OCI-LY7 (cell line): ENCODE data around the gene SLC17A4. TPM values are rescaled to one million over a fixed set of nuclear protein-coding genes. Genes with fewer than 3 reads are reported as not detected.

Experiments used
- BruUV-seq: library from RNA; stranded (reverse); fragments of 400-500 nt; replicated peaks from 2 replicates; lab custom pipeline; 2021; lab: Mats Ljungman, UMichigan
- CTCF ChIA-PET: fragments of 300-600 bp; sonication (Branson Sonifier 250); formaldehyde crosslinking; loops from one replicate; lab custom pipeline; 2022; ENCODE audit warnings: antibody characterized with exemption; ENCODE audit not compliant: unreplicated experiment; lab: Charles Lee
- POLR2A ChIA-PET: fragments of 300-600 bp; sonication (Branson Sonifier 250); formaldehyde crosslinking; loops from one replicate; lab custom pipeline; 2022; ENCODE audit warnings: antibody characterized with exemption; lab: Charles Lee
- DNase-seq: peaks from one replicate; pipeline ENCODE4 v3.0.0-alpha.2; 2015; ENCODE audit warnings: low spot score
- H2AFZ ChIP-seq: fragments of 200-600 bp; sonication (generic), shearing (Covaris generic); 2 replicates; pipeline ENCODE4 v1.6.1; 2014; ENCODE audit warnings: mild to moderate bottlenecking, antibody characterized with exemption, low read length, moderate library complexity
- H3K27ac ChIP-seq: fragments of 200-600 bp; sonication (generic); 2 replicates; pipeline ENCODE4 v1.5.1; 2014; ENCODE audit warnings: mixed run types, low read depth, mild to moderate bottlenecking, moderate library complexity, low read length, inconsistent platforms; ENCODE audit not compliant: poor library complexity, severe bottlenecking
- H3K36me3 ChIP-seq: fragments of 200-600 bp; sonication (generic); 2 replicates; pipeline ENCODE4 v1.6.1; 2014; ENCODE audit warnings: mild to moderate bottlenecking, antibody characterized with exemption, low read length, moderate library complexity, mixed read lengths; ENCODE audit not compliant: insufficient read depth
- H3K4me1 ChIP-seq: fragments of 200-600 bp; sonication (generic); 2 replicates; pipeline ENCODE4 v1.5.1; 2014; ENCODE audit warnings: mild to moderate bottlenecking, low read length; ENCODE audit not compliant: insufficient read depth, poor library complexity, severe bottlenecking
- H3K4me2 ChIP-seq: fragments of 200-600 bp; sonication (generic); 2 replicates; pipeline ENCODE4 v1.6.1; 2014; ENCODE audit warnings: mild to moderate bottlenecking, low read length
- H3K4me3 ChIP-seq: fragments of 200-600 bp; sonication (generic); 2 replicates; pipeline ENCODE4 v1.5.1; 2014; ENCODE audit warnings: mild to moderate bottlenecking, low read depth, low read length; ENCODE audit not compliant: poor library complexity, severe bottlenecking
- H3K79me2 ChIP-seq: fragments of 200-600 bp; sonication (generic); 2 replicates; pipeline ENCODE4 v1.6.1; 2016; ENCODE audit warnings: low read depth, mild to moderate bottlenecking, low read length, moderate library complexity, mixed read lengths; ENCODE audit not compliant: insufficient read depth
- H3K9me2 ChIP-seq: fragments of 200-600 bp; sonication (generic); 2 replicates; pipeline ENCODE4 v1.6.1; 2016; ENCODE audit warnings: mild to moderate bottlenecking, low read length, mixed read lengths; ENCODE audit not compliant: insufficient read depth
- H3K9me3 ChIP-seq: fragments of 200-600 bp; sonication (generic); 2 replicates; pipeline ENCODE4 v1.6.1; 2014; ENCODE audit warnings: mild to moderate bottlenecking, mixed run types, low read length, mixed read lengths
- H4K20me1 ChIP-seq: fragments of 200-600 bp; sonication (generic); 2 replicates; pipeline ENCODE4 v1.6.1; 2014; ENCODE audit warnings: mild to moderate bottlenecking, antibody characterized with exemption, low read length, moderate library complexity, mixed read lengths; ENCODE audit not compliant: insufficient read depth
- EZH2phosphoT487 ChIP-seq: fragments of 200-600 bp; sonication (generic); IDR thresholded peaks from 2 replicates; pipeline ENCODE4 v1.6.1; 2018; ENCODE audit warnings: low read depth, borderline replicate concordance, mild to moderate bottlenecking, mixed run types, antibody characterized with exemption, low read length, moderate library complexity, mixed read lengths
- intact Hi-C: fragments of 100-400 bp; cut with micrococcal nuclease; formaldehyde crosslinking; loops from one replicate; pipeline ENCODE4 v1.10.0; 2022; ENCODE audit not compliant: unreplicated experiment
- total RNA-seq, 2 experiments: library from RNA; depleted of rRNA in 1 of 2; stranded (reverse); fragments of >200 nt in 1 of 2; shearing (Covaris generic) in 1 of 2; gene quantifications; 2 replicates each; pipeline ENCODE4 v1.2.3, GENCODE V29; 2014 to 2022
- TF ChIP-seq, protein P1 (sequence below): fragments of 200-600 bp; sonication (generic); conservative IDR thresholded peaks from 2 replicates; pipeline ENCODE4 v1.5.1; 2014; ENCODE audit warnings: mild to moderate bottlenecking, antibody characterized with exemption, low read length, moderate library complexity, mixed read lengths

Gene SLC17A4
- total RNA-seq, 2 experiments from 2014 or later, result not detected

DNA sequence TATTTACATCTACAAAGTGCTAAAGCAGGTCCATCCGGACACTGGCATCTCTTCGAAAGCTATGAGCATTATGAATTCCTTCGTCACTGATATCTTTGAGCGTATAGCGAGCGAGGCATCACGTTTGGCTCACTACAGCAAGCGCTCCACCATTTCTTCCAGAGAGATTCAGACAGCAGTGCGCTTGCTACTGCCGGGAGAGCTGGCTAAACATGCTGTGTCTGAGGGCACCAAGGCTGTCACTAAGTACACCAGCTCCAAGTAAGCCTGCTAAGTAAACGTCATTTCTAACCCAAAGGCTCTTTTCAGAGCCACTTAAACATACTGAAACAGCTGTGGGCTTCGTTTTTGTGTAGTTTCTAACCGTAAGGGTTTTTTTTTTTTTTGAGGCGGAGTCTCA is 27.5 kb upstream of the SLC17A4 start:
- Histone ChIP-seq H3K79me2 (no peaks in the 10 kb centered on the region), H2AFZ (no peak overlapping the region), H4K20me1 (no peaks in the 10 kb centered on the region), H3K4me2 (no peak overlapping the region), H3K4me3 (no peak overlapping the region), H3K9me2 (no peaks in the 10 kb centered on the region), H3K27ac (no peak overlapping the region), H3K4me1 (no peaks in the 10 kb centered on the region), H3K36me3 (no peaks in the 10 kb centered on the region), H3K9me3 (no peaks in the 10 kb centered on the region)
- ChIA-PET POLR2A (no interaction called here), CTCF (no interaction called here)
- intact Hi-C loops, result no loop called here
- TF ChIP-seq, protein P1, sequence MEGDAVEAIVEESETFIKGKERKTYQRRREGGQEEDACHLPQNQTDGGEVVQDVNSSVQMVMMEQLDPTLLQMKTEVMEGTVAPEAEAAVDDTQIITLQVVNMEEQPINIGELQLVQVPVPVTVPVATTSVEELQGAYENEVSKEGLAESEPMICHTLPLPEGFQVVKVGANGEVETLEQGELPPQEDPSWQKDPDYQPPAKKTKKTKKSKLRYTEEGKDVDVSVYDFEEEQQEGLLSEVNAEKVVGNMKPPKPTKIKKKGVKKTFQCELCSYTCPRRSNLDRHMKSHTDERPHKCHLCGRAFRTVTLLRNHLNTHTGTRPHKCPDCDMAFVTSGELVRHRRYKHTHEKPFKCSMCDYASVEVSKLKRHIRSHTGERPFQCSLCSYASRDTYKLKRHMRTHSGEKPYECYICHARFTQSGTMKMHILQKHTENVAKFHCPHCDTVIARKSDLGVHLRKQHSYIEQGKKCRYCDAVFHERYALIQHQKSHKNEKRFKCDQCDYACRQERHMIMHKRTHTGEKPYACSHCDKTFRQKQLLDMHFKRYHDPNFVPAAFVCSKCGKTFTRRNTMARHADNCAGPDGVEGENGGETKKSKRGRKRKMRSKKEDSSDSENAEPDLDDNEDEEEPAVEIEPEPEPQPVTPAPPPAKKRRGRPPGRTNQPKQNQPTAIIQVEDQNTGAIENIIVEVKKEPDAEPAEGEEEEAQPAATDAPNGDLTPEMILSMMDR, result no peak
- TF ChIP-seq EZH2phosphoT487, result no peak
- no peak for DNase-seq
- no TSS peak for BruUV-seq

DNA sequence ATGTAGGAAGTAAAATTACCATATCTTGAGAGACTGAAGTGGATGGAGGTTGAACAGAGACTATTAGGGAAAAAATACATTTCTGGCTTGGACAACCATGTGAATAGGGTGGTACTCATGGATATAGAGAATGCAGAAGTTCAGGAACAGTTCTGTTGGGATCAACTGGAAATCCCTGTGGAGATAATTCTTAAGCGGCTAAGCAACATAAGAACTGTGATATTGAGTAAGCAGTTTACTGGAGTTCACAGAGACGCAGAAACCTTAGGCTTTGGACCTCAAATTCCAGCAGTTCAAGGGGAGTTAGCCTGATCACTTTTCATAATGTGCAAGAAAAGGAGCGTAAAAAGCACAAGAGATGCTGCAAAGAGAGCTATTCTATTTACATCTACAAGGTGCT is 23.6 kb upstream of the SLC17A4 start:
- H3K27ac ChIP-seq, result no peak overlapping the region
- no peak overlapping the region for H3K4me2 ChIP-seq
- TF ChIP-seq EZH2phosphoT487, result no peak
- TF ChIP-seq, protein P1, result no peak
- intact Hi-C loops, result no loop called here
- H3K36me3 ChIP-seq, result no peaks in the 10 kb centered on the region
- no peaks in the 10 kb centered on the region for H3K9me2 ChIP-seq
- no TSS peak for BruUV-seq
- no peak overlapping the region for H2AFZ ChIP-seq
- H3K4me3 ChIP-seq, result no peak overlapping the region
- H3K9me3 ChIP-seq, result 0 out of 2 replicates have a peak, but pooled peaks cover 6% of the 10 kb centered on the region
- H4K20me1 ChIP-seq, result no peaks in the 10 kb centered on the region
- no peaks in the 10 kb centered on the region for H3K4me1 ChIP-seq
- no peaks in the 10 kb centered on the region for H3K79me2 ChIP-seq
- ChIA-PET CTCF (no interaction called here), POLR2A (no interaction called here)
- no peak for DNase-seq

DNA sequence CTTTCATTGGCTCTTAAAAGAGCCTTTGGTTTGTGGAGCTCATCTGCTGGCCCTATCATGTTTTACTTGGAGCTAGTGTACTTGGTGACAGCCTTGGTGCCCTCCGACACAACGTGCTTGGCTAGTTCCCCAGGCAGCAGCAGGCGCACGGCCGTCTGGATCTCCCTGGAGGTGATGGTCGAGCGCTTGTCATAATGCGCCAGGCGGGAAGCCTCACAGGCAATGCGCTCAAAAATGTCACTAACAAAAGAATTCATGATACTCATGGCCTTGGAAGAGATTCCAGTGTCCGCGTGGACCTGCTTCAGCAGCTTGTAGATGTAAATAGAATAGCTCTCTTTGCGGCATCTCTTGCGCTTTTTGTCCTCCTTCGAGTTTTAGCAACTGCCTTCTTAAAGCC is 22.8 kb upstream of the SLC17A4 start:
- Histone ChIP-seq H3K9me3 (peaks cover 12% of the 10 kb centered on the region; the same call in 1 of the 2 replicates), H3K27ac (no peak overlapping the region), H2AFZ (no peak overlapping the region), H3K36me3 (no peaks in the 10 kb centered on the region), H3K4me2 (no peak overlapping the region), H3K79me2 (no peaks in the 10 kb centered on the region), H3K4me3 (no peak overlapping the region), H4K20me1 (no peaks in the 10 kb centered on the region), H3K9me2 (no peaks in the 10 kb centered on the region), H3K4me1 (no peaks in the 10 kb centered on the region)
- ChIA-PET POLR2A (interaction anchor here (0.7 kb wide), 1 partner anchor 20 kb away, joined by 3 read pairs; no protein-coding TSS in a partner anchor), CTCF (no interaction called here)
- TF ChIP-seq EZH2phosphoT487, result no peak
- TF ChIP-seq, protein P1, result no peak
- DNase-seq, result no peak
- BruUV-seq, result no TSS peak
- intact Hi-C loops, result no loop called here
